ENCODE measurements around the gene ELAVL1.
"Not testable (repeated sequence)": the region's sequence is repeated elsewhere in the genome, so short reads cannot be mapped to it uniquely, and the experiment has no call there.

Gene ELAVL1

GRCh38 chr19:7968008-7968795 is 37.2 kb downstream of the ELAVL1 start:
- no peak for DNase-seq

DNA sequence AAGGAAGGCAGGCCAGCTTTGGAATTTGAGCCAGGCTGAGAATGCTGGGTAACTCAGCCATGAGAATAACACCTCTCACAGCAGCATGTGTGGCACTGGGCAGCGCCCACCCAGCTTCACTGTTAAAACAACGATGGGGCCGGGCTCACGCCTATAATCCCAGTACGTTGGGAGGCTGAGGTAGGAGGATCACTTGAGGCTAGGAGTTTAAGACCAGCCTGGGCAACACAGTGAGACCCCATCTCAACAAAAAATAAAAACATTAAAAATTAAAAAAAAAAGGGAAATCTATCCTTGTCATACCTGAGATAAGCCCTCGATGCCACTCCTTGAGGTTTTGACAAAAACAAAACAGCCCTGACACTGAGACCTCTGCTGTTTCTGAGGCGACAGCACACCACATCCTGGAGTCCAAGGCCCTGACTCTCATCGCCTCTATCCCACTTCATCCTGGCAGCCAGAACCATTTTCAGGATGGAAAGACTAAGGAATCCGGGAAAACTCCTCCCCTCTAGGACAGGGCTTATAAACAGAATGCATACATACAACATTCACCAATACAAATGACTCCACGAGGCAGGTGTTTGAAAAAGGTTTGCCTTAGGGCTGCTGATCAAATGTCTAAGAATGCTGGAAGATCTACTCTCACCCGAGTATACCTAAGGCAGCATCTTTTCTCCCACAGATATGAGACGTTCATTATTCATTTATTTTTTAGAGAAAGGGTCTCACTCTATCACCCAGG is 39.3 kb downstream of the ELAVL1 start:
- no peak for DNase-seq

DNA sequence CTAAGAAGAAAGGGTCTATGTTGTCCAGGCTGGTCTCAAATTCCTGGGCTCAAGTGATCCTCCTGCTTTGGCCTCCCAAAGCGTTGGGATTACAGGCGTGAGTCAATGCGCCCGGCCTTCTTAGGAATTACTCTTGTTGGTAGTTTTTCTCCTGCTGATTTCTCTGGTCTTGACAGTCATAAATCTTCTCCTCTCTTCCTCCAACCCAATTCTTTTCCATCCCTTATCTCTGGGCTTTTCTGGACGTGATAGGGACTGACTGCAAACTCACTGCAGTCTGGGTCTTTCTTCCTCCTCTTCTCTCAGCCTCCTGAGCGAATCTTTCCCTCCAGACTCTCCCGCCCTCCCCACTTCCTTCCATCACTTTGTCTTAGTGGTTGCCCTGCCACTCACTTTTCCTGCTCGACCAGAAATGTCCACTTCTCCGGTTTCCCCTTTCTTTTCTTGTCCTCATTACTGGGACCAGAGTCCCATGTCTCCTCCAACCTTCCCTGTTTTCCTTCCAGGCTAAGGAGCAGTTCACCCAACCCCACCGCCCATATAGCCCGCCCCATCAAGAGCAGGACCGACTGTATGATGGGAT is 40.1 kb downstream of the ELAVL1 start:
- DNase-seq: no peak

GRCh38 chr19:7963566-7963965 is 41.9 kb downstream of the ELAVL1 start:
- no peak for DNase-seq

GRCh38 chr19:7962644-7963268 is 42.7 kb downstream of the ELAVL1 start:
- DNase-seq: no peak

DNA sequence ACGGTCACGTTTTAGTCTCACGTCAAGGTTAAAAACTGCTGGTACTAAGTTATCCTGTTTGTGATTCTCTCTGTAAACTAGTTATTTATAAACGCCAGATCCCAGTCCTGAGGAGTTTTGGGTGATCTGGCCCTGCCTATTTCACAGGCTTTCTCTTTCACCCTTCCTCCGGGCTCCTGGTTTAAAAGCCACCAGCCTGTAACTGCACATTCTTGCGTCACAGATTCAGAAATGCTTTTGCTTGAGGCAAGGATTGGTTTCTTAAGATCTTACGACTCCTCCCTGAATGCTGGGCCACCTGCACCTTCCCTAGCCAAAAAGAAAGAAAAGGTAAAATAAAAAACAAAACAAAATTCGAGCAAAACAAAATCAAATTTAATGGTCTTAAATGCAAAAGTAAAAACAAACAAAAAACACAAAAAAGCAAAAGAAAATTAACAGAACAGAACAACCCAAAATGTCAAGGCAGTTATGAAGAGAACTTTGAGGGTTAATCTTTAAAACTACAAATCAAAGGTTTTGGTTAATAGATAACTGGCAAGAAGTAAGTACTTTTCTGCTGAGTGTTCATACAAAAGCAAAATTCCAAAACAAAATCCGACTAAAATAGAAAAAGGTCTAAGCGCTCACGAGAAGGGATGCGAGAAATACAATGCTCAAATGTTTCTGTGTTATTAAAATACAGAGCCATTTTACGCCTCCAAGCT is 43.4 kb downstream of the ELAVL1 start:
- DNase-seq: no peak

- DNase-seq: not testable (repeated sequence)
These were observed 44.4 kb downstream of the ELAVL1 start for GRCh38 chr19:7961082-7961481.

DNA sequence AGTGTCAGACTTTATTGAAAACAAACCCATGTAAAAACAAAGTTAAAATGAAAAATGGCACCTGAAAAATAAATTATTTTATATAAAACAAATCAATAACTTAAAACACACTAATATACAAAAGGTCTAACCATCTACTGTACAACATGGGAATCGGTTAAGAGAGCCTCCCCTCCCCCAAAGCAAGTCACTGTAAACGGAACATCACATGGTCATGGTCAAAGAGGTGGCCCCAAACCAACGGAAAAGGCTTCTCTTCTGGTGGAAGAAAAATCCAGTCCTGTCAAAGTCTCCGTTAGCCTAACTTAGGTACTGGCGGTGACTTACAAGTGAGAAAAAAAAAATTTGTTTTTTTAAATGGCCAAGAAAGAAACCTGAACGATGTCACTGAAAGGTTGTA is 46.2 kb downstream of the ELAVL1 start:
- DNase-seq: no peak

- DNase-seq: no peak
These were observed 49.7 kb downstream of the ELAVL1 start for GRCh38 chr19:7955696-7956095.

DNA sequence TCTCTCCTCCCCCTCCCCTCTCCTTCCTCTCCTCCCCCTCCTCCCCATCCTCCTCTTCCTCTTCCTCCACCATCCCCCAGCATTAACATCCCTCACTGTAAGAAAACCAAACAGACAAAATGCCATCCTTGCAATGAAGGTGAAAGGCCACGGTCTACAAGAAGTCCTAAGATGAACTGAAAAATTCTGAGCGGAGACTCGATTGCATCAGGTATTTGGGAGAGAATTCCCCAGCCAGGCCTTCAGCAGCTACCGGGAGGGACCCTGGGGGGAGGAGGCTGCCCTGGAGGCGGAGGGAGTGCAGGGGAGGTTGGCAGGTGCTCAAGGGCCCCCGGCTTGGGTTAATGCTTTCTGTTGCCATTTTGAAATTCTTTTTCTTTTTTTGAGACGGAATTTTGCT is 51.9 kb downstream of the ELAVL1 start:
- DNase-seq: no peak

DNA sequence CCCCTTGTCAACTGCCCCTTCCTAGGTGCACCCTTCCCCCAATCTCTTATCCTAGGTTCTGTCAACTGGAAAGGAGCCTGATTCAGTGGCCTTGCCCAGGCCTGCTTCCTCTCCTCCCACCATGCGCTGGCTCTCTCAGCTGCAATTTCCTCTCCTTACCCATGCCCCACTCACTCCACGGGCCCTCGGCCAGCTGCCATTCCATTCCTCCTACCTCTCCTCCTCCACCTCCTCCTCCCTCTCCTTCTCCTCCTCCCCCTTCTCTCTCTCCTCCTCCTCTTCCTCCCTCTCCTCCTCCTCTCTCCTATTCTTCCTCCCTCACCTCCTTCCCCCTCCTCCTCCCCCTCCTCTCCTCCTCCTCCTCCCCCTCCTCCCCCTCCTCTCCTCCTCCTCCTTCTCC is 52.4 kb downstream of the ELAVL1 start:
- no peak for DNase-seq

- DNase-seq: no peak
These were observed 57.5 kb downstream of the ELAVL1 start for GRCh38 chr19:7947939-7948338.

DNA sequence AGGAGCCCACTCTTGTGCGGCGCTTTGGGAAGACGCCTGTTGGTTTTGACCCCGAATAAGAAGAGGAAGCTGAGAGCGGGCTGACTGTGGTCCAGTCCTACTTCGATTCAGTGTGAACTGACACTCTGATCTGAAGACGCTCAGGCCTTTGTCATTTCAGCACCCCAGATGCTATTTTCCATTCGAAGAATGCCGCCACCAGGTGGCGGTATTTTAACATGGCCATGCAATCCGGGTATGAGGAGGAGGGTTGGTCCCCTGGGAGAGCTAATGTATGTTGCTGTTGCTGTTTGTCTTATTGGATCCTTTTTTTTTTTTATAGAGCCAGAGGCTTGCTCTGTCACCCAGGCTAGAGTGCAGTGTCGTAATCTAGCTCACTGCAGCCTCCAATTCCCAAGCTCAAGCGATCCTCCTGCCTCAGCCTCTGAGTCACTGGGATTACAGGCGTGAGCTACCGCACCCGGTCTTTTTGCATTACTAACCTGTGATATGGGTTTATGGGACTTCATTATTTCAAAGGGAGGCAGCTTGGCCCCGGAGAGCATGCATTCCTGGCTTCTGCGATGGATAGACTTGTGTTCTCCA is 61.2 kb downstream of the ELAVL1 start:
- peak; percentile 86 to 88 for DNase-seq

DNA sequence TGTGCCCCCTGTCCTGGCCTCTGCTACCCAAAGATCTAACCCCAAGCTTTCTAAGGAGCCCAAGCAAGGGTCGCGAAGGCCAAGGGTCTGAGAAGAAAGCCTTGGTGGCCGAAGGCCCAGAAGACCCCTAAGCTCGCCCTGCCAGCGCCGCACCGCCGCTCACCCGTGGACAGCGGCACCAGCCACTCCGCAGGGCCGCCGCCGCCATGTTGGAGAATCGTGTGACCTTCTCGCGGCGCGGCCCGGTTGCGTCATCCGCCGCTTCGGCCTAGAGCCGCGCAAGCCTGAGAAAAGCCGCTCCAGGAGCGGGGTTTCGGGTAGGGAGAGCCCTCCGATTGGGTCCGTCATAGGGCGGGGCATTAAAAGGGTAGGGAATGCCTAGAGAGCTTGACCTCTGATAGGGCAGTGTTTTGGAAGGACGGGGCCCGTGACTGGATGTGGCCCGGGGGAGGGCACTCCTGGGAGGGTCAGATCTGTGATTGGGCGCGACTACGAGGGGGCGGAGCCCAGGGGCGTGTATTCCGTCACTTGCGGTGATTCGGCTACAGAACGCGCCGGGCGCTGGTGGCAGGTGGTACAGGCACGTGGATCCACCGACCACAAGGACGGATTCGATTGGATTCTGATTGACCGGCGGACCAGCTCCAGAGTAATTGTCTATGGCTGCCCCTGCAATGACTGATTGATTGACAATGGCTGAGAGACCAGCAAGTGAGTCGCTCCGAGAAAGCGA is 61.8 kb downstream of the ELAVL1 start, which contains the start of gene TIMM44:
TIMM44 (minus strand) TSS at position 223 of the 733 bp plus-strand sequence; CDS start at position 208, 15 bp downstream.
- DNase-seq: peak; percentile 99

DNA sequence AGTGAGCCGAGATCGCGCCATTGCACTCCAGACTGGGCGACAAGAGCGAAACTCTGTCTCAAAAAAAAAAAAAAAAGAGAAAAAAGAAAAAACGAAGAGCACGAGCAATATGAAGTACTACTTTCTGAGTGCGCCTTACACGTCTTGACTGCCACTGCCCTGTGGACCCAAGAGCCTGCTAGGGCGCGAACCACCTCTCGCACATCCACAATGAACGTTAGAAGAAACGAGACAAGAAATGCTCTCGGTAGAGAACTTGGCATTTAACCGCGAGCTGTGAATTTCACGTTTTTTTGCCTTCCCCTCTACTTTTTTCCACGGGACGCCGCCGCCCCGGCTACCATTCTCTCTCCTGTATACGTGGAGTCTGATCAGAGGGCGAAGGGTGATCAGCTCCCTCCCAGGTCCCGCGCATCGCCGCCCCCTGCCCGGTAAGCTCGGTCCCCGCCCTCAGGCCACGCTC is 62.4 kb downstream of the ELAVL1 start:
- DNase-seq: no peak

DNA sequence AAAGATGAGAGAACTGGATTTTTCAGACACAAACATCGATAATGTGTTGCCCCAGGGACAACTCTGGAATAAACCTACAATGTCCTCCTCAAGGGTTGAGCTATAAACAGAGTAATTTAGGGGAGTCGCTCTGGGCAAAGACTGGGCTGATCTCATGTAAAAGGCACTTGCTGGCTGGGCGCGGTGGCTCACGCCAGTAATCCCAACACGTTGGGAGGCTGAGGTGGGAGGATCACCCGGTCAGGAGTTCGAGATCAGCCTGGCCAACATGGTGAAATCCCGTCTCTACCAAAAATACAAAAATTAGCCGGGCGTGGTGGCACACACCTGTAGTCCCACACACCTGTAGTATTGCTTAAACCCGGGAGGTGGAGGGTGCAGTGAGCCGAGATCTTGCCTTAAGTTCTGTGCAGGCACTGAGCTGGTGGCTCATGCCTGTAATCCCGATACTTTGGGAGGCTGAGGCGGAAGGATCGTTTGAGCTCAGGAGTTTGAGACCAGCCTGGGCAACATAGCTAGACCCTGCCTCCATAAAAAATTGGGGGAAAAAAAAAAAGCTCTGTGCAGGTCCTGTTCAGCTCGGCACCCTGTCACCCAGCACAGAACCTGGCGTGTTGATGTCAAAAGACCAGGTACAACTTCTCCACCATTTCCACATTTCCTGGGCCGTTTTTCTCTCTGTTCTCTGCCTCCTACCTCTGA is 63.4 kb downstream of the ELAVL1 start:
- no peak for DNase-seq

- no peak for DNase-seq
These were observed 64.6 kb downstream of the ELAVL1 start for GRCh38 chr19:7940841-7941240.

DNA sequence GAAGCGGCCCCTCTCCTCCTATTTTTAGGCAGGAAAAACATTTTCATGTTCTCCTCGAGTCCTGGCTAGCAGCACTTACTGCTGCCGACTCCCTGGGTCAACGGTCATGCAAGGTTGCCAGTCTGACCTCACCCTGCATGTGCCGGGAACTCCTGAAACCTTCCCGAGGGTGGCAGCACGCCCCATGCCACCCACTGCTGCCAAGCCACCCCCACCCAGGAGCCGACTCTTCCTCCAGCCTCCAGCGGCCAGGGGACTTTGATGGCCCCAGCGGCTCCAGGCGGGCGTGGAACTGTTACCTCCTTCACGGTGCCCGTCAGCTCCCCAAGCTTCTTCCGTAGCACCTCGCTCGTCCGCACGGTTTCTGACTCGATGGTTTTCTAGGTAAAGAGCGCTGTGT is 70.7 kb downstream of the ELAVL1 start:
- no peak for DNase-seq

DNA sequence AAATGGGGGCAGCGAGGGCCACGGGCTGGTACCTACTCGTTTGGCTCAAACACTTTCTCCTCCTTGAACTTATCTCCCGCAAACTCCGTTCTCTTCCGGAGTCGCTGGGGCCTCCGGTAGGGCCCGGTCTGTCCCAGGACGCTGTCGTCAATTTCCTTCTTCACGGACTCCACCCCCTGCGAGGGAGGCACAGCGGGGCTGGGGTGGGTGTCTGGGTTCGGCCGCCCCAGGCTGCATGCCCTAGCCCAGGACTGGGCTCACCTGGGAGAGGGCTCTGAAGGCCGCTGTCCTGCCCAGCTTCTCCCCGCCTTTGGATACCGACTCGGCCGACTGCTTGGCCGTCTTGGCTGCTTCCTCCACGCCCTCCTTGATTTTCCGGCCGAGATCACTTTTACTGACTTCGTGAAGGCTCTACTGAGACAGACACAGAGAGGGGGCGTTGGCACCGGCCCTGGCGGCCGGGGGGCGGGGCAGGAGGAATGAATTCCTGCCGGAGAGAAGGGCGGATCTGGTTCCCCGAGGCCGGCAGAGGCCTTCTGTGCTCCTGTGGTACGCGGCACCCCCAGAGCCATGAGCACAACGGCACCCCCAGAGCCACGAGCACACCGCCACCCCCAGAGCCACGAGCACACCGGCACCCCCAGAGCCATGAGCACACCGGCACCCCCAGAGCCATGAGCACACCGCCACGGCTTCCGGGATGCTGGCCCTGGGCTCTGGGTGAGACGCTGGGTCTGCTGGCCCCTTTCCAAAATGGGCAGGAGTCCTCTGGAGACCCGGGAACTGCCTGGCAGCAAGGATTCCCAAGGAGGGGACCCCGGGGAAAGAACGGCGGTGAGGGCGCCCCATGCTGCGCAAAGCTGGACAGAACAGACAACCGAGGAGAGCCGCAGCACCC is 71.4 kb downstream of the ELAVL1 start:
- DNase-seq: no peak

DNA sequence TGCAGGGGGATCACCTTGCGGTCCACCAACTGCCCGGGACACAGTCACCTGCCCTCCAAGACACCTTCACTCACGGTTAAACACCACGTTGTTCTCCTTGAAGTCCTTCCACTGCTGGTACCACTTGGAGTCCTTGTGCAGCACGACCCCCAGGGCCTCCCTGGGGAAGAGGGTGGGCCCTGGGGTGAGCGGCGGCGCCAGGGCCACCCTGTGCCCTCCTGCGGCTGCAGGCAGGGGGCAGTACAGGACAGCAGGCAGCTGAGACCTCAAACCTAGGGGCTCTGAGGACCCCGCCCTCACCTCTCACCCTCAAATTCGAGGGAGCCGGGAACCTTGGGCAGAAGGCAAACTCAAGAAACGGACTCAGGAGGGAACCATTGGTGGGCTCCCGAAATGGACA is 72.0 kb downstream of the ELAVL1 start:
- no peak for DNase-seq
